ENCODE results near the gene MIB2.

- no peak for TF ChIP-seq EZH2 (IDR thresholded peaks at IDR 0.05)
- TF ChIP-seq POLR2AphosphoS5 (IDR thresholded peaks at IDR 0.05; ENCODE audit: borderline replicate concordance, low read depth, low read length): no peak
Measured at GRCh38 chr1:1599030-1599934, 16.0 kb upstream of the MIB2 start.
